Trophoblast cell (in vitro differentiated cells and primary cell): ENCODE results near the gene XIRP2.

ENCODE experiments used
- DNase-seq, 2 donors: peaks; one replicate each; pipeline ENCODE4 v3.0.0-alpha.2; 2016
- H2AFZ ChIP-seq: 2 replicates; pipeline ENCODE4 v1.6.1; 2013; ENCODE audit warnings: low read length, moderate library complexity, mild to moderate bottlenecking; ENCODE audit not compliant: insufficient read depth, poor library complexity
- H2AK5ac ChIP-seq: 2 replicates; pipeline ENCODE4 v1.6.1; 2013; ENCODE audit warnings: mild to moderate bottlenecking, low read length
- H2BK120ac ChIP-seq: 2 replicates; pipeline ENCODE4 v1.6.1; 2013; ENCODE audit warnings: low read length, mild to moderate bottlenecking, moderate library complexity; ENCODE audit not compliant: insufficient read depth, poor library complexity
- H2BK12ac ChIP-seq: 2 replicates; pipeline ENCODE4 v1.6.1; 2013; ENCODE audit warnings: mild to moderate bottlenecking, low read length, moderate library complexity
- H2BK5ac ChIP-seq: 2 replicates; pipeline ENCODE4 v1.6.1; 2013; ENCODE audit warnings: low read length, low read depth, moderate library complexity, mild to moderate bottlenecking; ENCODE audit not compliant: poor library complexity
- H3K14ac ChIP-seq: 2 replicates; pipeline ENCODE4 v1.6.1; 2013; ENCODE audit warnings: mild to moderate bottlenecking, low read length
- H3K18ac ChIP-seq: 2 replicates; pipeline ENCODE4 v1.6.1; 2013; ENCODE audit warnings: mild to moderate bottlenecking, low read length
- H3K23ac ChIP-seq: 2 replicates; pipeline ENCODE4 v1.6.1; 2013; ENCODE audit warnings: low read length
- H3K27ac ChIP-seq: 2 replicates; pipeline ENCODE4 v1.5.1; 2013; ENCODE audit warnings: low read depth, mild to moderate bottlenecking, inconsistent platforms, low read length, moderate library complexity
- H3K27me3 ChIP-seq: 2 replicates; pipeline ENCODE4 v1.6.1; 2013; ENCODE audit warnings: inconsistent platforms, mild to moderate bottlenecking, low read length, moderate library complexity; ENCODE audit not compliant: insufficient read depth
- H3K36me3 ChIP-seq, 2 experiments: 1 replicate in 1 of 2; 2 replicates in 1 of 2; pipeline ENCODE4 v1.6.1; 2013; ENCODE audit warnings: low read length in 2 of 2, mild to moderate bottlenecking in 2 of 2, moderate library complexity in 1 of 2; ENCODE audit not compliant: insufficient read depth in 2 of 2, control insufficient read depth in 1 of 2
- H3K4ac ChIP-seq: 2 replicates; pipeline ENCODE4 v1.6.1; 2013; ENCODE audit warnings: low read depth, mild to moderate bottlenecking, low read length, moderate library complexity
- H3K4me1 ChIP-seq, 2 experiments: 1 replicate in 1 of 2; 2 replicates in 1 of 2; pipeline ENCODE4 v1.6.1; 2013; ENCODE audit warnings: low read length in 2 of 2, mild to moderate bottlenecking in 2 of 2, moderate library complexity in 1 of 2; ENCODE audit not compliant: insufficient read depth in 2 of 2, control insufficient read depth in 1 of 2
- H3K4me2 ChIP-seq: 2 replicates; pipeline ENCODE4 v1.6.1; 2013; ENCODE audit warnings: inconsistent platforms, mild to moderate bottlenecking, low read length, moderate library complexity
- H3K4me3 ChIP-seq: 2 replicates; pipeline ENCODE4 v1.5.1; 2013; ENCODE audit warnings: mild to moderate bottlenecking, low read depth, low read length, inconsistent platforms
- H3K79me1 ChIP-seq: one replicate; pipeline ENCODE4 v1.6.1; 2013; ENCODE audit warnings: low read length
- H3K79me2 ChIP-seq: 2 replicates; pipeline ENCODE4 v1.6.1; 2013; ENCODE audit warnings: low read length, mild to moderate bottlenecking; ENCODE audit not compliant: control insufficient read depth, insufficient read depth, poor library complexity
- H3K9ac ChIP-seq: 2 replicates; pipeline ENCODE4 v1.6.1; 2013; ENCODE audit warnings: mild to moderate bottlenecking, low read length
- H3K9me3 ChIP-seq: 2 replicates; pipeline ENCODE4 v1.6.1; 2013; ENCODE audit warnings: low read depth, mild to moderate bottlenecking, control low read depth, inconsistent platforms, low read length; ENCODE audit not compliant: insufficient read depth
- H4K12ac ChIP-seq: 2 replicates; pipeline ENCODE4 v1.6.1; 2013; ENCODE audit warnings: low read depth, mild to moderate bottlenecking, low read length, moderate library complexity
- H4K8ac ChIP-seq: 2 replicates; pipeline ENCODE4 v1.6.1; 2013; ENCODE audit warnings: low read depth, mild to moderate bottlenecking, low read length, moderate library complexity
- H4K91ac ChIP-seq: one replicate; pipeline ENCODE4 v1.6.1; 2013; ENCODE audit warnings: low read depth, mild to moderate bottlenecking, low read length, moderate library complexity
- WGBS: extraction: QIAGEN DNeasy Blood & Tissue Kit; methylation state at CpG from one replicate; pipeline ENCODE4 v1.1.7; 2013; ENCODE audit warnings: missing lambda C conversion rate; ENCODE audit not compliant: insufficient read length, insufficient coverage; ENCODE audit errors: extremely low coverage; 5-methylcytosine and 5-hydroxymethylcytosine counted together

The XIRP2 gene

DNA sequence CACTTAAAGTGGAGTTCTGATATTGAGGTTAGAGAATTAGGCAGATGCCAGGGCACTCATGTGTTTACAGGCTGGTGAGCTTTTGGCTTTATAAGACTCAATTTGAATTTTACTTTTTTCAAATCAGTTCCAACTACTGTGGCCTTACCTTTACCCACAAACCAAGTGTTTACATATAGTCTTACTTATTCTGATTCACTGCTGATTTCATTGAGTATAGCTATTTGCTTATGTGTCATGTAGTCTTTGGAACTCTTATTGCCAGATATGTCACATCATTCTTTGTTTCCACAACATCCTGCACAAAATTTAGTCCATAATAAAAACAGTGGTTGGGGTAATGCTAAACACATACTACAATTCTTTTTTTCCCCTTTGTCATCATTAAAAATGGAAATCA lies 96.5 kb downstream of the XIRP2 start:
- H3K79me1 ChIP-seq, result no peaks in the 10 kb centered on the region
- no peak overlapping the region for H3K27ac ChIP-seq

DNA sequence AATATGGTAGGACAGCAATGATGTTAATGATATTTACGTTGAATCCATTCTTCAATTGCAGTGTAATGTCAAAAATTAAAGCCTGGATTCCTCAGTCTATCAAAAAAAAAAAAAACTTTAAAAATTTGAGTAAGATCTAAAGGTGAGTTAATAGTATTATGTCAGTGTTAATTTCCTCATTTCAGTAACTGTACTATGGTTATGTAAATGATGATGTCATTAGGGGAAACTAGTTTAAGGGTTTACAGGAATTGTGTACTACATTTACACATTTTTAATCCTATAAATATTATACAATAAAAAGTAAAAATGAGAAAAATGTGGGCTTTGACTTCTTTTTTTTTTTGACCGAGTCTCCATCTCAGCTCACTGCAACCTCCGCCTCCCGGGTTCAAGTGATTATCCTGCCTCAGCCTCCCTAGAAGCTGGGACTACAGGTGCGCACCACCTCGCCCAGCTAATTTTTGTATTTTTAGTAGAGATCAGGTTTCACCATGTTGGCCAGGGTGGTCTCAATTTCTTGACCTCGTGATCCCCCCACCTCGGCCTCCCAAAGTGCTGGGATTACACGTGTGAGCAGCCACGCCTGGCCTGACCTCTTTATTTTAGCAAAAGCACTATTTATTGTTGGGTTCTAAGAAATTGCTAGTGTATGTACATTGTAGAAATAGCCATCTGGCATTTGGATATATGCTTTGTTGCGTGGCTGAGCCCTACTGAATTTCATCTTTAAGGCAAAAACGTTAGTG lies 106.5 kb downstream of the XIRP2 start:
- Histone ChIP-seq H3K4me3 (no peak overlapping the region), H2AFZ (no peak overlapping the region), H3K14ac (no peak overlapping the region), H3K79me2 (no peaks in the 10 kb centered on the region), H3K79me1 (no peaks in the 10 kb centered on the region), H4K12ac (no peak overlapping the region), H2BK120ac (no peak overlapping the region), H3K23ac (no peak overlapping the region), H2AK5ac (no peak overlapping the region), H3K36me3 (no peaks in the 10 kb centered on the region), H2BK12ac (no peak overlapping the region), H4K8ac (no peak overlapping the region), H3K4ac (no peak overlapping the region), H2BK5ac (no peak overlapping the region), H3K9ac (no peak overlapping the region), H3K4me1 (no peaks in the 10 kb centered on the region), H3K9me3 (no peaks in the 10 kb centered on the region), H3K18ac (no peak overlapping the region), H3K27ac (no peak overlapping the region), H4K91ac (no peak overlapping the region), H3K4me2 (no peak overlapping the region), H3K27me3 (no peaks in the 10 kb centered on the region)
- DNase-seq, result no peak
- WGBS, result no CpG with 5 or more reads among the region's 12 CpGs

More for the DNA sequence above, 96.5 kb downstream of the XIRP2 start:
- H3K23ac ChIP-seq, result no peak overlapping the region
- no peak overlapping the region for H2AK5ac ChIP-seq
- no peak overlapping the region for H3K14ac ChIP-seq
- no peak overlapping the region for H3K4me3 ChIP-seq
- no peak overlapping the region for H3K9ac ChIP-seq
- no peak overlapping the region for H3K4me2 ChIP-seq
- H3K27me3 ChIP-seq, result no peaks in the 10 kb centered on the region
- no peak overlapping the region for H4K91ac ChIP-seq
- H3K9me3 ChIP-seq, result no peaks in the 10 kb centered on the region
- no peaks in the 10 kb centered on the region for H3K4me1 ChIP-seq
- no peak overlapping the region for H3K18ac ChIP-seq
- H2BK5ac ChIP-seq, result no peak overlapping the region
- H3K79me2 ChIP-seq, result no peaks in the 10 kb centered on the region
- H2AFZ ChIP-seq, result no peak overlapping the region
- no peak overlapping the region for H2BK120ac ChIP-seq
- no peak for DNase-seq
- H2BK12ac ChIP-seq, result no peak overlapping the region
- H4K8ac ChIP-seq, result no peak overlapping the region
- H3K36me3 ChIP-seq, result no peaks in the 10 kb centered on the region
- H3K4ac ChIP-seq, result no peak overlapping the region
- H4K12ac ChIP-seq, result no peak overlapping the region

GRCh38 chr2:166996465-166996864 lies 108.2 kb downstream of the XIRP2 start:
- no CpG with 5 or more reads among the region's 5 CpGs for WGBS

DNA sequence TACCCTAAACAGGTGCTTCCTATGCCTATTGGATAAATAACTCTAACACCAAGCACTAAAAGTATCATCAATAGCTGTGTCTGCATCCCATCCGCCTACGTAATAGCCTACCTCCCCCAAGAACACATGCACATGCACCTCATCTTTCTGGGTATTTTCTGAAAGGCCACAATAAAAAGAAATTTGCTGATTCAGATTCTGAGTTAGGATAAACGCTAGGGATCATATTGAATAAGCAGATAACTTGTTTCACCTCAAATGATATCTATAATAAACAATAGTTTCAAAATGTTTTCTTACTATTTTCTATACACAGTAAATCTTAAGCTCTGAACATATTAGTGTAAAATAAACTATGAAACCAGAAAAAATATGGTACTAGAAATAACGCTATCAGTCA lies 112.9 kb downstream of the XIRP2 start:
- H3K27ac ChIP-seq, result no peak overlapping the region
- H2BK12ac ChIP-seq, result no peak overlapping the region
- no peak overlapping the region for H3K23ac ChIP-seq
- H3K4me3 ChIP-seq, result no peak overlapping the region
- no peak overlapping the region for H3K14ac ChIP-seq
- H3K4me1 ChIP-seq, result no peaks in the 10 kb centered on the region
- H3K79me1 ChIP-seq, result no peaks in the 10 kb centered on the region
- no peak overlapping the region for H4K8ac ChIP-seq
- H3K4ac ChIP-seq, result no peak overlapping the region
- no peak overlapping the region for H3K18ac ChIP-seq
- no peak overlapping the region for H2BK120ac ChIP-seq
- H2AK5ac ChIP-seq, result no peak overlapping the region
- H4K91ac ChIP-seq, result no peak overlapping the region
- no peak overlapping the region for H3K9ac ChIP-seq
- H3K4me2 ChIP-seq, result no peak overlapping the region
- H3K79me2 ChIP-seq, result no peaks in the 10 kb centered on the region
- H3K27me3 ChIP-seq, result no peaks in the 10 kb centered on the region
- no peak for DNase-seq
- no peaks in the 10 kb centered on the region for H3K9me3 ChIP-seq
- no peak overlapping the region for H2BK5ac ChIP-seq
- no CpG with 5 or more reads among the region's 4 CpGs for WGBS
- no peaks in the 10 kb centered on the region for H3K36me3 ChIP-seq
- H4K12ac ChIP-seq, result no peak overlapping the region
- H2AFZ ChIP-seq, result no peak overlapping the region

More at GRCh38 chr2:166996465-166996864, 108.2 kb downstream of the XIRP2 start:
- DNase-seq, result no peak
- no peaks in the 10 kb centered on the region for H3K79me2 ChIP-seq
- no peaks in the 10 kb centered on the region for H3K79me1 ChIP-seq
- H3K18ac ChIP-seq, result no peak overlapping the region
- no peak overlapping the region for H4K8ac ChIP-seq
- H3K23ac ChIP-seq, result no peak overlapping the region
- H4K12ac ChIP-seq, result no peak overlapping the region
- no peaks in the 10 kb centered on the region for H3K4me1 ChIP-seq
- no peak overlapping the region for H4K91ac ChIP-seq
- no peak overlapping the region for H3K27ac ChIP-seq
- no peak overlapping the region for H3K4me3 ChIP-seq
- no peak overlapping the region for H3K4me2 ChIP-seq
- no peak overlapping the region for H2AK5ac ChIP-seq
- no peak overlapping the region for H2BK5ac ChIP-seq
- no peak overlapping the region for H2AFZ ChIP-seq
- H3K4ac ChIP-seq, result no peak overlapping the region
- H3K9ac ChIP-seq, result no peak overlapping the region
- H3K36me3 ChIP-seq, result no peaks in the 10 kb centered on the region
- no peak overlapping the region for H3K14ac ChIP-seq
- H2BK12ac ChIP-seq, result no peak overlapping the region
- H3K9me3 ChIP-seq, result no peaks in the 10 kb centered on the region
- no peak overlapping the region for H2BK120ac ChIP-seq
- H3K27me3 ChIP-seq, result no peaks in the 10 kb centered on the region
